ENCODE measurements around the gene SLC43A2. TPM values are rescaled to one million over a fixed set of nuclear protein-coding genes. Genes with fewer than 3 reads are reported as not detected.

SLC43A2 gene
- 2.9 and 9.7 TPM in 2 replicates for total RNA-seq

DNA sequence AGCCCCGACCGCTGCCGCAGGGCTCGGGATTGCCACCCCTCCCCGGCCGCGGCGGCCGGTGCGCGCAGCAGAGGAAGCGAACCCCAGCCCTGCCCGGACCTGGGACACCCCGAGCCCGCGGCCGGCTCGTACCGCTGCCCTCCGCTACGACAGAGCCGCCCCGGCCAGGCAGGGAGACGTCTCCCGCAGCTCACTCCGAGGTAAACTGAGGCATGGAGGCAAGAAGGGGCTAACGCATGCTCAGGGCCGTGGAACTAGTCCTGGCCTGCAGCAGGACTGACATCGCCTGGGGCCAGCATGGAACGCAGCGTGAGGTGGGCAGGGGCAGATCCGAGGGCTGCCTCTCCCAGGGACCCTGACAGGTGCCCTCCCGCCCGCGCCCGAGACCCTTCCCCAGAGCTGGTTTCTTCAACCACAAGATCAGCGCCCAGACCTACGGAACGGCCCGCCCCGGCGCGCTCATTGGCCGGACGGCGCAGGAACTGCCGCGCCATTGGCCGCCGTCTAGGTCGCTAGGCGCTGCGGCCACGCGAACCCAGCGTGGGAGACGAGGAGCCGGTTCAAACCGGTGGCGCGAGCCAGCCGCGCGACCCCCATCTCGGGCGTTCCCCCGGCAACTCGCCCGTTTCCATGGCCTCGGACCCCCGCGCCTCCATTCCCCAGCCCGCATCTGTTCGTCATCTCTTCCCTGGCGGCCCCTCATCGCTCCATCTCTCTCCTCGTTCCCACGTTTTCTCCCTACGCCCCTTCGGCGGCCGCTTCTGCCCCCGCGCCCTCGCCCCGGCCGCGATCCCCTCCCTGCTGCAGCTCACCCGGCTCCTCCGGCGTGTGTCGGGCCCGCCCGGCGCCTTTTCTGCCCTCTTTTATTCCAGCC, at the start of gene SLC43A2:
TSS of gene SLC43A2 (minus strand) at position 853 of the 874 bp plus-strand sequence. CDS start 960 bp downstream, outside the sequence.

DNA sequence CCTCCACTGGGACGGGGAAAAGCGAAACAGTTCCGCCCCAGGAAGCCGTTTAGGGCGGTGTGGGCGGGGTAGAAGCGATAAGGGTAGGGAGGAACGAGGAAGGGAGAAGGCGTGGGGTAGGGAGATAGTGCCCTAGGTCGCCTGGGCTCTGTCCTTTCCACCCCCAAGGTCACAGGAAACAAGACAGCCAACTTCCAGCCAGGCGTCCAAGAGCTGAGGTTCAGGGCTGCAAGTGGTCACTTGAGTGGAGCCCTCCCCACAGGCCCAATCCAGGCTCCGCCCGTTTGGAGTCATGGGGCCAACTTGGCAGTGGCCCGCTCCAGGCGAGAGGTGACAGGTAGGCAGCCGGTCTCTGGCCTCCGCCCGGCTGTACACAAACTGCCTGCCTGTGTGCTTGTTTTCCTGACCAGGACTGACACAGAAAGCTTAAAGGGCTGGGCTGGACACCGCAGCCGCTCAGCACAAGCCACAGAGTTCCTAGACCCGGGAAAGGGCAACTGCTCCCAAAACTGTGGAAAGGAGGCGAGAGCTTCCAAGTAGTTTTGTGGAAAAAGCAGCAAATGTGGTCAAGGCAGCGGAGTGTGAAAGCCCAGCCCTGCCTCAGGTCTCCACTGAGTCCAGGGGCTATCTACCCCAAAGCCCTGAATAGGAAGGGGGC, 21.3 kb upstream of the SLC43A2 start, which contains the start of gene RILP:
TSS of gene RILP (minus strand) at position 23 of the 658 bp plus-strand sequence. CDS start 62 bp downstream, outside the sequence.

DNA sequence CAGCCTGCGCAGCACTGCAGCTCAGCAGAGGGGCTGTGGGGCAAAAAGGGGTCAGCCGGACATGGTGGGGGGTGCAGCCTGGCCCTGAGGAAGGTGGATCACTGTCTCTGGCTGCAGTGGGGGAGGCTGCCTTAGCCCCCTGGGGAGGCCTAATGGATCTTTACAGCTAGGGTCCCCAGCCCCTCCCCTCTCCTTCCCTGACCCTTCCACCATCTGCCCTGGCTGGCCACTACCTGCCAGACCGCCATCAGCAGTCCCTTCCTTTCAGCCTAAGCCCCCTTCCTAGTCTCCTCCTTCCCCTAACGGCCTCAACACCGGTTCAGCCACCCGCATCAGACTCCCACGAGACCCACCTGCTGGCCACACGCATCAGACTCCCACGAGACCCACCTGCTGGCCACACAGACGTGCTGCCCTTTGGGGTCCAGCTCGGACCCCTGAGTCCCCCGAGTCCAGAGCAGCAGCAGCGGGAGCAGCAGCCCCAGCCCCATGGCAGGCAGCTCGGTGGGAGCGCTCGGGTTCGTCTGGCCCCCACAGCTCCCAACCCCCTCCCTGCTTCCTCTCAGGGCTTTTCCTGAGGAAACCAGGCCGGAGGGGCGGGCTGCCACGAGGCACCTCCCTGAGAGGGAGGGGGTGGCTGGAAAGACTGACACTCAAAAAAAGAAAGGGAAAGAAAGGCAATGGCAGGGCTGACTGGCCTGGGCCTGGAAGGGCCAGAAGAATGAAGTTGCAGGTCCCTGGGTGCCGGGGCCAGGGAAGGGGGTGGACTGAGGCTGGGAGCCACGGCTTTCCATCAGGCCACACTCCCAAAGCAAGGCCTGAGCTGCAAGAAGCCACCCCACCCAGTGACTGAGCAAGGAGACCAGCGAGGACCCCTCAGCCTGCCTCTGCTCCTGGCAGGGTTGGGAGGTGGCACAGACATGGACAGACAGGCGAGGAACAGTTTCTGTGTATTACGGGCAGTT, 16.9 kb upstream of the SLC43A2 start, which contains the start of gene SCARF1:
TSS of gene SCARF1 (minus strand) at position 526 of the 965 bp plus-strand sequence. CDS start at position 491, 35 bp downstream.

Other genes with a start within 250 kb of the SLC43A2 start
- gene YWHAE, start 228.6 kb downstream of the SLC43A2 start, total RNA-seq: 526 and 560 TPM in 2 replicates
- gene CRK, start 172.6 kb downstream of the SLC43A2 start, total RNA-seq: 50.9 and 70.1 TPM in 2 replicates
- 78.4 and 129 TPM in 2 replicates for gene MYO1C, start 136.1 kb downstream of the SLC43A2 start, total RNA-seq
- gene INPP5K, start 112.2 kb downstream of the SLC43A2 start, total RNA-seq: 31.2 and 37.6 TPM in 2 replicates
- 23.2 and 27.4 TPM in 2 replicates for gene PITPNA, start 66.0 kb downstream of the SLC43A2 start, total RNA-seq
- gene SCARF1, start 16.9 kb upstream of the SLC43A2 start, total RNA-seq: under 0.01 and 2.1 TPM in 2 replicates
- gene RILP, start 21.0 kb upstream of the SLC43A2 start, total RNA-seq: 11.3 and 17.4 TPM in 2 replicates
- 82.6 and 120 TPM in 2 replicates for gene PRPF8, start 56.0 kb upstream of the SLC43A2 start, total RNA-seq
- gene TLCD2, start 81.5 kb upstream of the SLC43A2 start, total RNA-seq: 13.2 and 15.3 TPM in 2 replicates
- gene WDR81, start 95.9 kb upstream of the SLC43A2 start, total RNA-seq: 23.2 and 27.5 TPM in 2 replicates
- 0.35 and 1.9 TPM in 2 replicates for gene SERPINF2, start 114.0 kb upstream of the SLC43A2 start, total RNA-seq
- 1,032 and 1,366 TPM in 2 replicates for gene SERPINF1, start 133.2 kb upstream of the SLC43A2 start, total RNA-seq
- 4.5 and 4.6 TPM in 2 replicates for gene SMYD4, start 201.1 kb upstream of the SLC43A2 start, total RNA-seq
- 16.8 and 23.7 TPM in 2 replicates for gene RPA1, start 201.2 kb upstream of the SLC43A2 start, total RNA-seq

All from pericardium fibroblast (primary cell).